Right lobe of liver (tissue), 6 donors: ENCODE measurements around the gene ACOT13. TPM values are rescaled to one million over a fixed set of nuclear protein-coding genes. Genes with fewer than 3 reads are reported as not detected.
"Not testable (repeated sequence)": the region's sequence is repeated elsewhere in the genome, so short reads cannot be mapped to it uniquely, and the experiment has no call there.

Experiments
- ATAC-seq, 4 donors: fragments of 200-7000 bp; cut with Tn5 transposase; one replicate each; pipeline ENCODE4 v1.9.1; 2020; ENCODE audit warnings: mild to moderate bottlenecking in 4 of 4, moderate library complexity in 4 of 4
- DNase-seq, 3 donors: peaks; one replicate each; pipeline ENCODE4 v3.0.0-alpha.2; 2020
- H3K27ac ChIP-seq, 3 donors: fragments of 200-600 bp; one replicate each; pipeline ENCODE4 v1.8.0; 2022
- H3K27me3 ChIP-seq, 2 donors: fragments of 200-600 bp; one replicate each; pipeline ENCODE4 v1.8.0; 2022
- H3K36me3 ChIP-seq, 4 donors: fragments of 200-600 bp; sonication (generic) in 1 of 4; one replicate each; pipeline versions ENCODE4 v1.5.1 to v1.8.0; 2017 to 2022; ENCODE audit warnings: control low read depth in 1 of 4
- H3K4me1 ChIP-seq, 4 donors: fragments of 200-600 bp; sonication (generic) in 1 of 4; one replicate each; pipeline versions ENCODE4 v1.5.1 to v1.8.0; 2017 to 2022; ENCODE audit warnings: control low read depth in 1 of 4
- H3K4me3 ChIP-seq, 3 donors: fragments of 200-600 bp; one replicate each; pipeline ENCODE4 v1.8.0; 2022
- H3K9me3 ChIP-seq, 4 donors: fragments of 200-600 bp; sonication (generic) in 1 of 4; one replicate each; pipeline versions ENCODE4 v1.5.1 to v1.8.0; 2017 to 2022; ENCODE audit warnings: control low read depth in 1 of 4
- CTCF ChIP-seq, 4 donors: fragments of 200-600 bp in 3 of 4; fragments of 450-650 bp in 1 of 4; IDR thresholded peaks; one replicate each; pipeline versions ENCODE4 v1.5.1 to v1.8.0; 2016 to 2022; ENCODE audit warnings: antibody characterized with exemption in 4 of 4, mild to moderate bottlenecking in 2 of 4
- POLR2A ChIP-seq: fragments of 450-650 bp; IDR thresholded peaks from one replicate; pipeline ENCODE4 v1.6.1; 2017; ENCODE audit warnings: antibody characterized with exemption, mild to moderate bottlenecking
- WGBS: methylation state at CpG from one replicate; pipeline ENCODE4 v1.1.6; 2018; ENCODE audit warnings: low coverage, low lambda C conversion rate; ENCODE audit not compliant: insufficient coverage; ENCODE audit errors: missing lambda C conversion rate; 5-methylcytosine and 5-hydroxymethylcytosine counted together
- intact Hi-C, 2 donors: fragments of 100-400 bp; cut with DNase I; formaldehyde crosslinking; loops; one replicate each; pipeline versions ENCODE4 v1.11.2 to v1.14.1; 2022
- total RNA-seq, 6 experiments: library from RNA; depleted of rRNA in 2 of 6; stranded (reverse); fragments of >200 nt in 2 of 6; fragmentation: NEBNext Ultra II Directional in 3 of 6; extraction: Animal tissue kit (Norgen Biotek cat#: 25700) in 3 of 6; gene quantifications; one replicate each; pipeline versions ENCODE4 v1.1.0 to v1.2.4, GENCODE V29; 2016 to 2023
- donor health status: DM: no; HTN: yes; CAD: no.
- donor health status: DM: no; HTN: no; CAD: no.
- donor health status: DM: no; HTN: no; CAD: no.
- donor health status: DM: no; HTN: yes; CAD: no.
- donor health status: DM: no; HTN: yes; CAD: no.

The ACOT13 gene
- total RNA-seq, 6 experiments from 2014 or later = 14.0 to 53.6 (median 43.4) TPM

GRCh38 chr6:24664046-24664987 is 2.6 kb upstream of the ACOT13 start:
- Histone ChIP-seq H3K4me3 (no peak overlapping the region), H3K4me1 (peaks cover 0 to 31% (median 14%) of the 10 kb centered on the region in 4 donors), H3K27me3 (no peaks in the 10 kb centered on the region), H3K27ac (peak overlapping the region in 1 of 3 donors; percentile 29), H3K36me3 (no peaks in the 10 kb centered on the region), H3K9me3 (no peaks in the 10 kb centered on the region)
- no peak for TF ChIP-seq CTCF (IDR thresholded peaks at IDR 0.05)
- no peak for TF ChIP-seq POLR2A
- ATAC-seq = no peak
- DNase-seq = no peak
- intact Hi-C loops = no loop called here
- WGBS = 38% methylated on average over 7 of the region's 7 CpGs

DNA sequence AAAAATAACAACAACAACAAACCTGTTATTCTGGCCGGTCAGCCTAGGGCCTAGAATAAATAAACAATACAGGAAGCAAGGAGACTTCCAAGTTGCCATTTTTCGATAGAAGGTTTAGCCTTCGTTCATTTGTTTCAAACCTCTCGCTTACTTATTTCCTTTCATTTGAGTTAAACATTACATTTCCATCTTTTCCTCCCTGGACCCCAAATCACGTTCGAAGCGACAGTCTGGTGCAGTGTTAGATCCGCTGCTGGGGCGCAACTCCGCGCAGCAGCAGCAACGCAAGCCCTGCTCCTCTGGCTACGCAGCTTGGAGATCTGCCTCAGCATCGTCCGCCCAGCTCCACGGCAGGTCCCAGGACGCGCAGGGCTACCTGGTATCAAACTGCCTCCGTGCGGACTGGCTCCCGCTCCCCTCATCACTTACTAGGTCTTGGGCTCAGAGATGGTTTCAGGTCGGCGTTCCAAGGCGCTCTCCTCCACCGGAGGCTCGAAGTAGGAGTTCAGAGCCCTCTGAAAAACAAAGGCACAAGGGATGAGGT is 708 bp upstream of the ACOT13 start:
- intact Hi-C loops = no loop called here

DNA sequence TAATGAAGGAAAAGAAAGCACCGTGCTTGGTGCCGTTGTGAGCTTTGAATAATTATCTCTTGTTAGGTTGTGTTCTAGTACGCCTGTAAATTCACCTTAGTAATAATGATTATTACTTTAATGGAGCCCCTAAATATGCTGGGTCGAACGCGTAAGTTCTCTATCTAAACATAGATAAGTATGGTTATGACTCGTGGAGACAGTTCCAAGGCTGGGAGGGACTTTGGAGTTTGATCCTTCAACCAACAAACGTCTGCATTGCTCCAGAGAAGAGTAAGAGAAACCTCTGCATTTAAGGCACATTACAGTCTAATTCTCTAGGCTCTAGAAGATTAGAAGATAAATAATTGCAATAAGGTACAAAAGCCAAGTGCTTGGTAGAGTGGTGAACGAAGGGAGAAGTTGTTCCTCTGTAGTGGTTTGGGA is 514 bp downstream of the ACOT13 start:
- no peak for TF ChIP-seq CTCF (IDR thresholded peaks at IDR 0.05)
- TF ChIP-seq POLR2A = no peak
- Histone ChIP-seq H3K9me3 (no peaks in the 10 kb centered on the region), H3K4me3 (peak overlapping the region; percentile 83 to 88 (median 86)), H3K36me3 (no peaks in the 10 kb centered on the region), H3K27me3 (no peaks in the 10 kb centered on the region), H3K4me1 (peaks cover 0 to 45% (median 20%) of the 10 kb centered on the region in 4 donors), H3K27ac (peak overlapping the region; percentile 94 to 95 (median 95))
- WGBS = 0% methylated on average over 9 of the region's 9 CpGs
- intact Hi-C loops = no loop called here
- DNase-seq (peak in 1 of 3 donors; percentile 65), ATAC-seq (peak; percentile 25 to 49 (median 40))

More for the DNA sequence above, 708 bp upstream of the ACOT13 start:
- Histone ChIP-seq H3K36me3 (no peaks in the 10 kb centered on the region), H3K4me3 (peak overlapping the region; percentile 83 to 88 (median 86)), H3K4me1 (peaks cover 0 to 41% (median 17%) of the 10 kb centered on the region in 4 donors), H3K9me3 (no peaks in the 10 kb centered on the region), H3K27ac (peak overlapping the region; percentile 94 to 95 (median 95)), H3K27me3 (no peaks in the 10 kb centered on the region)
- TF ChIP-seq POLR2A (no peak), CTCF (IDR thresholded peaks at IDR 0.05) (no peak)
- DNase-seq (peak; percentile 53 to 75 (median 70)), ATAC-seq (peak; percentile 26 to 52 (median 36))
- 0% methylated on average over 15 of the region's 26 CpGs for WGBS

DNA sequence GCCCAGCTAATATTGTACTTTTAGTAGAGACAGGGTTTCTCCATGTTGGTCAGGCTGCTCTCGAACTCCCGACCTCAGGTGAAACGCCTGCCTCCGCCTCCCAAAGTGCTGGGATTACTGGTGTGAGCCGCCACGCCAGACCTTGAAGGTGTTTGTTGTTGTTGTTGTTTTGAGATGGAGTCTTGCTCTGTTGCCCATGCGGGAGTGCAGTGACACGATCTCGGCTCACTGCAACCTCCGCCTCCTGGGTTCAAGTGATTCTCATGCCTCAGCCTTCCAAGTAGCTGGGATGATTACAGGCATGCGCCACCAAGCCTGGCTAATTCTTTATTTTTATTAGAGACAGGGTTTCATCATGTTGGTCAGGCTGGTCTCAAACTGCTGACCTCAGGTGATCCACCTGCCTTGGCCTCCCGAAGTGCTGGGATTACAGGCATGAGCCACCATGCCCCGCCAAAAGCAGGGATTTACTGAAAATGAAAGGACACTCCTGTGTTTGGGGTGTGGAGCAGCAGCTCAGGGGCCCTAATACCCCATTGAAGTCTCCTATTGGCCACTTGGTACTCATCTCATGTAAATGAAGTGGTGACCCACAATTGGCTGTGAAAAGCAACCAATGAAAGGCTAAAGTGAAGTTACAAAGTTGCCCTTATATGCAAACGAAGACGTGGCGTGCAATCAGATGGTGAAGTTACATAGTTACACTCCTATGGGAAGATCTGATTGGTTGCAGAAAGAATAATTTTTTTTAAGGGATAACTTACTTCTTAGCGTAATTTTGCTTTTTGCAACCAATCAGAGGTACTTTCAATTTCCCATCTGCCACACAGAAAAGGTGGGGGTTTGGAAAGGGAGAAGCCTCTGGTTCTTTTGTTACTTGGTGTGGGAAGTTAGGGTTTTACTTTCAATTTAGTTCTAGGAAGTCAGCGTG is 1.5 kb downstream of the ACOT13 start:
- ATAC-seq (peak; percentile 62 to 82 (median 71)), DNase-seq (peak; percentile 55 to 83 (median 75))
- H3K36me3 ChIP-seq, H3K9me3 ChIP-seq, intact Hi-C loops, H3K27me3 ChIP-seq: not testable (repeated sequence)
- H3K4me3 ChIP-seq = peak overlapping the region; percentile 83 to 88 (median 86)
- H3K27ac ChIP-seq = peak overlapping the region; percentile 94 to 95 (median 95)
- peaks cover 0 to 47% (median 21%) of the 10 kb centered on the region in 4 donors for H3K4me1 ChIP-seq
- peak; percentile 77 for TF ChIP-seq POLR2A
- 46% methylated on average over 11 of the region's 18 CpGs for WGBS
